PC-9 (cell line): ENCODE results near the gene FBXL14.

Experiments used
- EZH2 ChIP-seq: fragments of 200-600 bp; sonication (generic); IDR thresholded peaks from 2 replicates; pipeline ENCODE4 v1.8.0; 2017; ENCODE audit warnings: antibody characterized with exemption, low read depth
- TF ChIP-seq, protein P1 (sequence below): fragments of 200-600 bp; sonication (generic); conservative IDR thresholded peaks from 2 replicates; pipeline ENCODE4 v1.6.1; 2017; ENCODE audit warnings: mixed run types, antibody characterized with exemption, mild to moderate bottlenecking, moderate library complexity

GRCh38 chr12:1581973-1582708, 12.2 kb downstream of the FBXL14 start:
- TF ChIP-seq, protein P1, sequence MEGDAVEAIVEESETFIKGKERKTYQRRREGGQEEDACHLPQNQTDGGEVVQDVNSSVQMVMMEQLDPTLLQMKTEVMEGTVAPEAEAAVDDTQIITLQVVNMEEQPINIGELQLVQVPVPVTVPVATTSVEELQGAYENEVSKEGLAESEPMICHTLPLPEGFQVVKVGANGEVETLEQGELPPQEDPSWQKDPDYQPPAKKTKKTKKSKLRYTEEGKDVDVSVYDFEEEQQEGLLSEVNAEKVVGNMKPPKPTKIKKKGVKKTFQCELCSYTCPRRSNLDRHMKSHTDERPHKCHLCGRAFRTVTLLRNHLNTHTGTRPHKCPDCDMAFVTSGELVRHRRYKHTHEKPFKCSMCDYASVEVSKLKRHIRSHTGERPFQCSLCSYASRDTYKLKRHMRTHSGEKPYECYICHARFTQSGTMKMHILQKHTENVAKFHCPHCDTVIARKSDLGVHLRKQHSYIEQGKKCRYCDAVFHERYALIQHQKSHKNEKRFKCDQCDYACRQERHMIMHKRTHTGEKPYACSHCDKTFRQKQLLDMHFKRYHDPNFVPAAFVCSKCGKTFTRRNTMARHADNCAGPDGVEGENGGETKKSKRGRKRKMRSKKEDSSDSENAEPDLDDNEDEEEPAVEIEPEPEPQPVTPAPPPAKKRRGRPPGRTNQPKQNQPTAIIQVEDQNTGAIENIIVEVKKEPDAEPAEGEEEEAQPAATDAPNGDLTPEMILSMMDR = no peak
- TF ChIP-seq EZH2 = no peak
